C4-2B (cell line): ENCODE results near the gene FHL5.

Source experiments
- H3K27ac ChIP-seq: fragments of 450-650 bp; 2 replicates; pipeline ENCODE4 v1.5.1; 2017
- CTCF ChIP-seq: fragments of 450-650 bp; conservative IDR thresholded peaks from 2 replicates; pipeline ENCODE4 v1.5.1; 2017; ENCODE audit warnings: mild to moderate bottlenecking
- ZFX ChIP-seq: fragments of 450-650 bp; IDR thresholded peaks from 2 replicates; pipeline ENCODE4 v1.6.1; 2017

The FHL5 gene

GRCh38 chr6:96570053-96570452 is 7.1 kb downstream of the FHL5 start:
- TF ChIP-seq ZFX, result no peak
- TF ChIP-seq CTCF, result no peak
- no peak overlapping the region for H3K27ac ChIP-seq

- no peak overlapping the region for H3K27ac ChIP-seq
- no peak for TF ChIP-seq CTCF
- no peak for TF ChIP-seq ZFX
These were observed 8.6 kb downstream of the FHL5 start for GRCh38 chr6:96571551-96571950.

- H3K27ac ChIP-seq, result no peak overlapping the region
- TF ChIP-seq ZFX, result no peak
- TF ChIP-seq CTCF, result no peak
These were observed 12.4 kb downstream of the FHL5 start for GRCh38 chr6:96575359-96575758.

- no peak for TF ChIP-seq CTCF
- no peak for TF ChIP-seq ZFX
- H3K27ac ChIP-seq, result no peak overlapping the region
These were observed 13.3 kb downstream of the FHL5 start for GRCh38 chr6:96576221-96576620.

- TF ChIP-seq CTCF, result no peak
- TF ChIP-seq ZFX, result no peak
- no peak overlapping the region for H3K27ac ChIP-seq
These were observed 19.1 kb downstream of the FHL5 start for GRCh38 chr6:96582021-96582420.

- H3K27ac ChIP-seq, result no peak overlapping the region
- TF ChIP-seq CTCF (no peak), ZFX (no peak)
These were observed 19.5 kb downstream of the FHL5 start for GRCh38 chr6:96582436-96582835.

- no peak overlapping the region for H3K27ac ChIP-seq
- TF ChIP-seq CTCF, result no peak
- no peak for TF ChIP-seq ZFX
These were observed 41.5 kb downstream of the FHL5 start for GRCh38 chr6:96604420-96604819.
